ENCODE results near the gene CNDP2.

The CNDP2 gene

GRCh38 chr18:74573053-74573452 lies 76.9 kb downstream of the CNDP2 start:
- no peak for DNase-seq
